Measurements from ENCODE around the gene DYNC2LI1.

Gene DYNC2LI1

GRCh38 chr2:43764086-43764705, 9.6 kb upstream of the DYNC2LI1 start:
- DNase-seq, result no peak

GRCh38 chr2:43766006-43766405, 7.8 kb upstream of the DYNC2LI1 start:
- DNase-seq, result no peak

GRCh38 chr2:43774617-43775016, 778 bp downstream of the DYNC2LI1 start:
- DNase-seq, result no peak

GRCh38 chr2:43776324-43776723, 2.5 kb downstream of the DYNC2LI1 start:
- DNase-seq, result no peak

GRCh38 chr2:43777306-43777926, 3.6 kb downstream of the DYNC2LI1 start:
- no peak for DNase-seq

- no peak for DNase-seq
These were observed 4.4 kb downstream of the DYNC2LI1 start for GRCh38 chr2:43778233-43778632.

- no peak for DNase-seq
These were observed 14.1 kb downstream of the DYNC2LI1 start for GRCh38 chr2:43787895-43788294.

GRCh38 chr2:43788646-43789045, 14.8 kb downstream of the DYNC2LI1 start:
- no peak for DNase-seq

- no peak for DNase-seq
These were observed 16.3 kb downstream of the DYNC2LI1 start for GRCh38 chr2:43790147-43790546.

GRCh38 chr2:43791035-43791765, 17.4 kb downstream of the DYNC2LI1 start:
- DNase-seq, result no peak

GRCh38 chr2:43792653-43793052, 18.8 kb downstream of the DYNC2LI1 start:
- DNase-seq, result no peak

- DNase-seq, result no peak
These were observed 21.1 kb downstream of the DYNC2LI1 start for GRCh38 chr2:43794956-43795355.

GRCh38 chr2:43796206-43796605, 22.4 kb downstream of the DYNC2LI1 start:
- DNase-seq, result no peak

GRCh38 chr2:43798300-43798699, 24.5 kb downstream of the DYNC2LI1 start:
- DNase-seq, result no peak

GRCh38 chr2:43800894-43801293, 27.1 kb downstream of the DYNC2LI1 start:
- DNase-seq, result no peak

GRCh38 chr2:43802135-43802534, 28.3 kb downstream of the DYNC2LI1 start:
- no peak for DNase-seq

GRCh38 chr2:43803113-43803512, 29.3 kb downstream of the DYNC2LI1 start:
- no peak for DNase-seq

- DNase-seq, result no peak
These were observed 32.8 kb downstream of the DYNC2LI1 start for GRCh38 chr2:43806719-43807031.

- DNase-seq, result no peak
These were observed 36.6 kb downstream of the DYNC2LI1 start for GRCh38 chr2:43810452-43810851.

GRCh38 chr2:43810888-43811287, 37.0 kb downstream of the DYNC2LI1 start:
- DNase-seq, result no peak

- no peak for DNase-seq
These were observed 38.2 kb downstream of the DYNC2LI1 start for GRCh38 chr2:43812006-43812405.

GRCh38 chr2:43812947-43813346, 39.1 kb downstream of the DYNC2LI1 start:
- no peak for DNase-seq

- DNase-seq, result no peak
These were observed 40.9 kb downstream of the DYNC2LI1 start for GRCh38 chr2:43814711-43815110.

GRCh38 chr2:43818761-43819160, 44.9 kb downstream of the DYNC2LI1 start:
- no peak for DNase-seq
